GM18520 (cell line): Measurements from ENCODE around the gene ELP4.

Experiments
- ATAC-seq: cut with Tn5 transposase; IDR thresholded peaks from one replicate; pipeline ENCODE4 v1.9.1; 2021; ENCODE audit not compliant: unreplicated experiment

Gene ELP4

DNA sequence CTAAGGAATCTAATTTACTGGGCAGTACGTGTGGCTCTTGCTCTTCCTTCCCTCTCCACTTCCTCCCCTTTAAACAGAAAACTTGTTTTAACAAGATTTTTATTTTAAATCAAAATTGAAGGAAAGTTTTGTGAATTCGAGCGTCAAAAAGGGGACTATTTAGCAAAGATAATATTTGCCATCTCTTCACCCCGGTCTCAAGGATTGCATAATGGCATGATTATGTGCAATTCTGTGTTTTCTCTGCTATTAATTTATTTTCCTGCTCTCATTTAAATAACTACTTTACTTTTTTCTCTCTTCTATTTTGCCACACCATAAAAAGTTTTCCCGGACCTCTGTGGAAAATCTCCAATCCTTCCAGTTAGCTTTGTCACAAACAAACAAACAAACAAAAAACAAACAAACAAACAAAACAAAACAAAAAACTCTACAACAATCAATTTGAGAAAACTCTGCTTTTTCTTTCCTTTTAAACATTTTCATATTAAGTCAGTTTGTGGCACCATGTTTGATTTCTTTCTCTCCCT, 311.7 kb downstream of the ELP4 start:
- no peak for ATAC-seq

DNA sequence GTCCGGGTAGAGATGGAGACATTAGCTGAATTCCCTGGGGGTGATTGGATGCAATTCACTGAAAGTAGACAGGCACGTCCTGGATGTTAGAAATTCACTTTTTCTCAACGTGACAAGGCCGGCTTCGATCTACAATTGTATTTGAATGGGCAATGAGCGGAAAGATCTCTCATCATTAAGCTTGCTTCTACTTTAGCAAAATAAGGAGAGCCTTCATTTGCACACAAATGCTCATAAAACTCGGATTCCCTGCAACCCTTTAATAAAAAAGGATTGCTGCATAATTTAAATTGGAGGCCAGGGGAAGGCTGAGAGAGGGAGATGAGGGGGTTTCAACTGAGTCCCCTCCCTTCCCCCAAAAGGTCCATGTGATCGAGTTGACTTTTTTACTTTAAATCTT, 312.2 kb downstream of the ELP4 start:
- ATAC-seq = no peak

DNA sequence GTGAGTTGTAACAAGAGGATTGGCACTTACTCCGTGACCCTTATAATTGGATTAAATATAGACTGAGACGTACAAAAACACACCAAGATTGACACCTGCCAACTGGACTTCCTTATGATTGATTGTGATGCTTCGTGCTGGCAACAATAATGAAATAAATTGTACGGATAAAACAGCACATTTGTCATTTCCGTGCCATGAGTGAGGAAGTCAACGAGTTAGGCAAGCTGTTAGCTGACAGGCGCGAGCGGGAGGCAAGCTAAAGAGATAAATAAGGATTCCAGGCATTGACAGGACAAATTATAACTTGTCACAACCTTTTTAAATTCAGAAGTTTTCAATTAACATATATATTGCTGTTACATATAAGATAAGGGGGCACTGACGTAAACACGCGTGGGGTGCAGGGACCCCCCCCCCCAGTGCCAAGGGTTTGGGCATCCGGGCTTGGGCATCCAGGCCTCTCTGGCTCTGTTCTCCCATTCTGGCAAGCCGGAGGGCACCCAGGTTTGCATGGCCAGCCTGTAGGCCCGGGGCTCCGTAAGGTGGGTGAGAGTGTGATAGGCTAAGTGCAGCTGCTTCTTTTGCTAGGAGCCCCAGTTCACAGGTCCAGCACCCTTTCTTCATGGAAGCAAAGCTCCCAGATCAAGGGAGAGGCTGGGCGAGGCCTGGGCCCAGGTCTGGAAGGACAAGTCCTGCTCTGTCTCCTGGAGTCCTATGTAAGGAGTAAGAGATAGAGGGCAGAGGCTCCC, 312.8 kb downstream of the ELP4 start:
- ATAC-seq = no peak

DNA sequence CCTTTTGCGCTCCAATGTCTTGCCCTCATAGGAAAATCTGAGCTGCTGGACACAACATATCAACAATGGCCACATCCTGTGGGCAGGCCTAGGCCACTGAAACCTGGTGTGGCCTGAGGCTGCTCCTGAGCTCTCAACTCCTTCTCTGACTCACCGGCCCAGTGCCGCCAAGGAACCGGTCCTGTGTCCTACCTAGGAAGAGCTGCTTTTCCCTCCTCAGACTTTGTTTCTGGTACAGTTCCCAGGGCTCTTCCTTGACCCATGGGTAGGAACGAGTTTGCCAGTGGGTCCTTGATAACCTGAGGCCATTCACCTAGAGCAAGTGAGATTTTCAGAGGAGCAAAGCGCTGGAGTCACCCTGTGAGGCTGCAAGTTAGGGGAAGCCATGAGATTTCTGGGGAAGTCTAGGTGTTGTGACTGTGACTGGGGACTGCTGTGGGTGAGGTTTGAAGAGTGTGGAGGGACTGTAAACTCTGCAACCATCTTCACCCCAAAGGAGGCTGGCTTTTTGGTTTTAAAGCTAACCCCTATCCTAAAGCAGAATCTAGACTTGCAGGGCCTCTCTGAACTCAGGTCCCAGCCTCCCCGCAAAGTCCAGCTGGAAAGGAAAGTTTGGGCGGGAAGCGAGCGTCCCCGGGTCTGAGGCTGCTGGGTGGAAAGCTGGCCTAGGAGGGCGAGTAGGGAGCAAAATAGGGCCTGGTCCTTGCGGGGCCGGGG, 313.5 kb downstream of the ELP4 start:
- ATAC-seq = no peak

DNA sequence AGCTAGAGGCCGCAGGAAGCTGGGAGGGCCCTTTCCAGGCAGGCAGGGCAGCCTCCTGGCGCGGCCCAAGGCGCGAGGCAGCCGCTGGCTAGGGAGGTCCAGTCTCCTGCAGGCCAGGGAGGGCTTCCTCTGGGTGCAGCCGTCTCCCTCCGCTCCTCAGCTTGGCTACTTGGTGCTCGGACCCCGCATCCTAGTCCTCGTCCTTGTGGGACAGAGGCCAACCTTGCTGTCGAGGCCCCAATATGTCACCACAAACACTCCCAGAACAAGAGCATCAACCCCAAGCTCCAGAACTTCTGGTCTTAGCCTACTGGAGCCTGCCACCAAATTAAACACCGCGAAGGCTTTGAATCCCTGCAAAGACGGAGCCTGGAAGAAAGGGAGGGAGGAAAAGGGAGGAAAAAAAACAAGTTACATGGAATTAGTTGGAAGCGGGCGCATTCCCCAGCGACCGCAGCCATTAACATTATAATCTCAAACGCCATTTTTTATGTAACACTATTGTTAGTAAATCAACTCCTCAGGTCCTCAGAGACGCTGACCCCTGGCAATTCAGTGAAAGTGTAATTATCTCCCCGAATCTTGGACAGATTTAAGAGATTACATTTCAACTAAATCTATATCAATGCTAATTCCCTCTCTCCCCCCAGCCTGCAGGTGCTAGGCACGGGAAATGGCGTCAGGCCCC, 314.2 kb downstream of the ELP4 start:
- no peak for ATAC-seq

DNA sequence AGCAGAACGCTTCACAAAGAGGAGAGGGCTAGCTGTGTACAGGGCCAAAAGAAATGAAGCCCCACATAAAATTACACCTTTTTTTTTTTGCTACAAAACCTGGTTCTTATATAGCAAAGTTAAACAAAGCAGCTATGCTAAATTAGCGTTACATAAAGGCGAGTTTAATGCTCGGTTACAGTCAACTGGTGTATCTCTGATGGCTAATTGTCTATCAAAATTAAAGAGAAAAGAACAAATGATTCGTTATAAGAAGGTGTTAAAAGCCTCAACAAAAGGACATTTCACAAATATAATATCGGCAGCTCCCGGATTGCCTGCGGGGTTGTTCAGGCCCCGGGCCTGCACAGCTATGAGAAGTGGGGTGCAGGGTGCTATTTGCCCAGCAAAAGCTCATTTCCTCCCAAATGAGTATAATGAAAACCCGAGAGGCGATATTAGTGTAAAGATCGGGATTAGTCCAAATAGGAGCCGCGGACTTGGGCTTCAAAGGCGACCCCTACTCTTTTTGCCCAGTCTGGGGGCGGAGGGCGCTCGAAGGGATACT, 314.8 kb downstream of the ELP4 start:
- ATAC-seq = no peak

DNA sequence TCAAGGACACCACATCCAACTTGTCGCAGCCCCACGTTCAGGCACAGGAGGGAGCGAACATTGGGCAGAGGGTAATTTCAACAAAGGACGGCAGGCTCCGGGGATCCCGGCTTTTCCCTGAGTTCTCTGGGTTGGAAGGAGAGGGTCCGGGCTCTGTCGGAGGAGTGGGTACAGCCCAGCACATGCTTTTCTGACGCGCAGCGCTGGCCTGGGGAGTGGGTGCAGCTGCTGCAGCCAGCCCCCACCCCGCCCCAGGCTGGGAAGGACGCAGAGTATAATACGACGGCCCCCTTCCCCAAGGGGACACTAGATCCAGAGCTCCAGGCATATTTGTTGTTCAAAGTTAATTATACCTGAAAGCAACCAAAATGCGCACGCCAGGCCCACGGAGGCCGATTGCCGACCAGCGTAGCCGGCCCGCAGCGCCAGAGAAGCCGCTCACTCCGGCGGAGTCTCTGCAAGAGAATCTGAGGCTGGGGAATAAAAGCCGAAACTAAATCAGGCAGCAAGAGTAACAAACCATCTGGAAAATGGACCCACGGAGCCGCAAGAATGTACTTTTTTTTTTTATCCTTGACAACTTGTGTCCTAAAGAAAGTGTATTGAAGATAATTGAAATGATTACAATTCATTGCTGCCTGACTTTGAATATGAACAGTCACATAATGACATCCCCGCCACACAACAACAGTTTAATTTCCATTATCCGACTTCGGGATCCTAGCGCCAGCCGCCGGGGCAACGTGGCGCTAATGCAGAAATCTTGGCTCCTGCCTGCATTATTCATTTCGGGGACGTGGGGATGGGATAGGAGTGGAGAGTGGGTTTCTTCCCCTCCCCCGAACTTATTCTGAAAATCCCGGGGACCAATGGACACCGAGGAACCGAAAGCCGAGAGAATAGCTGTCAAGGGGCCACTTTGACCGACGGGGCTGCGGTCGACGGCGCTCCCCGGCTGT, 315.6 kb downstream of the ELP4 start:
- ATAC-seq = no peak

DNA sequence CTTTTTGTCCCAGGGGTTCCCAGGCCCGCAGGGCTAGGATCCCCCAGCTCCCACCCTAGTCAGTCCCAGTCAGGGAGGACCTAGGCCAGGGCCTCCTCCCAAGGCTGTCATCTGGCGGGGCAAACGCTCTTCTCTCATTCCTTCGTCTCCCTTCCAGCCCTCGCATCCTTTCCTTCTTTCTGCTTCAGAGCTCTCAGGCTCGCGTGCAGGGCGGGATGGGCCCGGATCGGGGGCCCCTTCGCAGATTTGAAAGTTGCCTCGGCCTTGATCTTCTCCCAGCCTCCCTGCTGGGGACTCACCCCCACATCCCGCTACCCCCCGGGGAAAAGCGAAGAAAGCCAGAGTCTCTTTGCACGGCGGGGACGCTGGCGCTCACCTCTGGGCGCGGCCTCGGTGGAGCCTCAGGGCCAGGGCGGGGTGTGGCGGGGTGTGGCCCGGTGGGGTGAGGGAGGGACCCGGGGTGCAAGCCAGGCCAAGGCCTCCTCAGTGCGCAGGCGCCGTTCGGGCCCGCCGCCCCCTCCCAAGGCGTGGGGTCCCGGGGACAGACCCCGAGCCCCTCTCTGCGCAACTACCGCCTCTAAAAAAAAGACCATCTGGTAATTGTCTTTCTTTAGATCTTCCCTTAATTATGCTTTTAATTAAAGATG, 316.4 kb downstream of the ELP4 start:
- no peak for ATAC-seq

DNA sequence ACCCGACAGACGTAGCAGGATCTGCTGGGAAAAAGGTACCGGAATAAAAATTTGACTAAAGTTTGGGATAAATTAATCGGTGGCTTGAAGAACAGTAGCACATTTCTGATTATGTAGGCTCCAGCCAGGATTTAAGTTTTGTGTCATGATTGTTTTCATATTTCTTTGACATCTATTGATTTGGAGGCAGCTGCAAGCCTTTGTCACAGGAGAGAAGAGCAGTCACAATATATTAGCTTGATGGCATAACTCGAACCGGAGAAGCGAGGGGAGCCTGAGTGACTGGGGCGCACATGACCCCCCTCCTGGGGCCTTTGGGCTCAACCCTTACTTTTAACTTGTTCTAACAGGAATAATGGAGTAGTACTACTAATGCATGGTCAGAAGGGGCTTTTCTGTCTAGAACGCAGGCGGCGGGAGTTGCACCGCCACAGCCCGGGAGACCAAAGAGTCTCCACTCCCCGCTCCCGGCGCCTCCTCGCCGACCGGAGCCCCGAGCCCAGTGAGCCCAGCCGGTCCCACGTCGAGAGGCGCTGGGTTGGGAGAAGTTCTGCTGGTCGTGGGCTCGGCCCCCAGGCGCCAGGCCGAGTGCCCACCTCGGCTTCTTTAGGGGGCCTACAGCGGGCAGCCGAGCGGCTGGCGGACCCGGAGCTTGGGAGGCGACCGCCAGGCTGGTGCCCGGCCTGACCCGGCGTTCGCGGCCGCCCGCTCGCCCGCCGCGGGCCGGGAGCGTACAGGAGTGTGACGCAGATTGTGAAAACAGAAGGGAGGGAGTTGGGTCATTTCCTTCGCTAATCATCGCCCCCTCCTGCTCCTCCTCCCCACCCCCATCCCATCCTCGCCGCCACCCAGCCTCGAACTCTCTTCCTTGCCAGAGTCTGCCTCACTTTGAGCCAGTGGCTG, 317.2 kb downstream of the ELP4 start:
- ATAC-seq = no peak

DNA sequence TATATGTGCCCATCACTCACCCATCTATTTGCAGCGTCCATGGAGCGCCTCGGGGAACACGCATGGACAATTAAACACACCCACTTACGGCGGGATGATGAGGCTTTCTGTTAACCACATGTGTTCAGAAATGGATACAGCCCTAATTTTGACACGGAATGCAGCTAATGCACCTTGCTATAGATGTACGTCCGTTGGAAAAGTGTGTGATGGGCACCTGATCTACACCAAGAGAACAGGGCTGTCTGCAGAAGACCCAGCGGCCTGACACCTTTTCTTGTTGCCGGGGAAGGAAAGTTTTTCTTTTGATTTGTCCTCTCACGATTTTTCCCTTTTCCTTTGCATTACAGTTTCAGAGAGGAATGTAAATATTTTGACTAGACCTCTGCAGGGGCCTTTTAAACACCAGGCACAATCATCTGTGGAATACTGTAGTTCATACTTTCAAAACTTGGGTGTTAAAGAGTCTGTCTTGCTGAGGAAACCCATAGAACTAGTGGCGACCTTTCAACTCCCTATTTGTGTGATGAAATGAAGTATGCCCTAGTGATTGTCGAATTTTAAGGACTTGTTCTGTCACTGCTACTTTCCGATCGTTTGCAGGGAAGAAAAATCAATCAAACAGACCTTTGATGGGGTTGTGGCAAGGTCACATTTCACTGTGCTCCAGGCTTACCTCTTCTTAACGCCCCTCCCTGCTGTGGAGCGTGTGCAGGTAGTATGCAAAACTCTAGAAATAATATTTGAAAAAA, 318.1 kb downstream of the ELP4 start:
- ATAC-seq = no peak

DNA sequence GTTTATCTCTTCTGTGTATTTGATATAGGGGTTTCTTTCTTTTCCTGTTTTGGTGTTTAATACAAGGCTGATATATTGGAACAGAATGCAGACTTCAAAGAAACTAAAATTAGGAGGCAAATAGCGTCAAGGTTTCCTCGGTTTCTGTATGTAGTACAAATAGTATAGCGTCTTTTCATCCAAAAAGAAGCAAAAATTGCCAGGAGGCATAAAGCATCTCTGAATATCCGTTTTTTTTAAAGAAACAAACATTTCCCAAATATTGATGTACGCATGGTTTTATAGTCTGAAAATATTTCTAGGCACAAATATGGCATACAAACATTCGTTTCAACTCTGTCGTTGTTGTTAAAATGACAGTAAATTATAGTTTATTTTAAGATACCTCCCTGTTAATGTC, 318.6 kb downstream of the ELP4 start:
- ATAC-seq = no peak

DNA sequence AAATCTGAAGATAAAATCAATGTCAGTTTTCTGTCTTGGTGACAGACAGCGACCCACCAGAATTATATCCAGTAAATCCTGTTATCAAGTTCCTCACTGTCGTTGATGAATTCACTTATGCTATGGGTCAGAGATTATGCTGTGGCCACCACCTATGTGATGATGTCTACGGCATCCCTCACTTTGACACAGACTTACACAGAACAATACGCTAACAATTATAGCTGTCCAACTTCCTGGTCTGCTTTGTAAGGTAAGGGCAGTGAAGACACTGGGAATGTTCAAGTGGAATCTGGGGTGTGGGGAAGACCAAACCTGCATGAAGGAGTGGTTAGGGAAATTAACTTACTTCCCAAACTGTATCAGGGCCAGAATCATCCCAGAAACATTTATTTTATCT, 320.8 kb downstream of the ELP4 start:
- no peak for ATAC-seq

DNA sequence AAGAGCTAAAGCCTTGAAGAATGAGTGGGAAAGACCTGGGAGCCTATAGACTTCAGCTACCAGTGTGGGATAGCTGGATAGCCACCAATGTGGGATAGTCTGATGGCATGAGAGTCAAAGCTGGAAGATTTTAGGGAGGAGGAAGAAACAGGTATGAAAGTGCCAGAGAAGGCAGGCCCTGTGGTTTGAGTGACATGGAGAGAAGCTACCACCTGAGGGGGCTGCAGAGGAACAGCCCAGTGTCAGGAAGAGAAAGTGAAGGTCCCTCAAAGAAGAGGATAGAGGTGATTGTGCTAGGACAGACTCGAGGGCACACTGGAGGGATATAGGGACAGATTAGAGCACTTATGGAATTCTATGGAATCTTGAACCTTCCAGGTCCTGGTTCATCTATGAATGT, 324.7 kb downstream of the ELP4 start:
- no peak for ATAC-seq
